H54 (cell line): ENCODE data around the gene MPIG6B.

Source experiments
- DNase-seq: peaks from one replicate; pipeline ENCODE4 v3.0.0; 2011; ENCODE audit warnings: low spot score, mixed read lengths; ENCODE audit not compliant: insufficient read length
- FAIRE-seq: peaks from 3 replicates; lab custom pipeline; 2011; peaks lifted over from hg19 to GRCh38; lab: Jason Lieb, UNC
- POLR2A ChIP-seq: IDR thresholded peaks from 2 replicates; pipeline ENCODE4 v1.6.1; 2011; ENCODE audit warnings: low read depth, mild to moderate bottlenecking, low read length

The MPIG6B gene

GRCh38 chr6:31710523-31711219, 12.5 kb upstream of the MPIG6B start:
- no peak for DNase-seq
- FAIRE-seq = no peak
- TF ChIP-seq POLR2A = no peak

- DNase-seq = no peak
- FAIRE-seq = no peak
Observed at GRCh38 chr6:31711233-31711632, 11.9 kb upstream of the MPIG6B start.

GRCh38 chr6:31712296-31712695, 10.9 kb upstream of the MPIG6B start:
- DNase-seq (no peak), FAIRE-seq (no peak)
- TF ChIP-seq POLR2A = no peak

More at GRCh38 chr6:31711233-31711632, 11.9 kb upstream of the MPIG6B start:
- TF ChIP-seq POLR2A = no peak

- TF ChIP-seq POLR2A = no peak
- FAIRE-seq (no peak), DNase-seq (no peak)
Observed at GRCh38 chr6:31713465-31713864, 9.7 kb upstream of the MPIG6B start.

- no peak for TF ChIP-seq POLR2A
- FAIRE-seq = no peak
- DNase-seq = no peak
Observed at GRCh38 chr6:31713991-31714684, 9.0 kb upstream of the MPIG6B start.

- DNase-seq (no peak), FAIRE-seq (no peak)
- no peak for TF ChIP-seq POLR2A
Observed at GRCh38 chr6:31715022-31715958, 7.9 kb upstream of the MPIG6B start, which contains the start of gene LY6G6D. LY6G6D (plus strand) TSS chr6:31715348; CDS start chr6:31715356, 8 bp downstream.

- no peak for FAIRE-seq
- TF ChIP-seq POLR2A = no peak
- DNase-seq = no peak
Observed at GRCh38 chr6:31717499-31718222, 5.5 kb upstream of the MPIG6B start.

GRCh38 chr6:31718265-31718664, 4.9 kb upstream of the MPIG6B start:
- no peak for DNase-seq
- FAIRE-seq = no peak
- no peak for TF ChIP-seq POLR2A

- no peak for DNase-seq
- no peak for TF ChIP-seq POLR2A
- no peak for FAIRE-seq
Observed at GRCh38 chr6:31719001-31719400, 4.2 kb upstream of the MPIG6B start.

- no peak for DNase-seq
- no peak for TF ChIP-seq POLR2A
- no peak for FAIRE-seq
Observed at GRCh38 chr6:31720196-31720770, 2.9 kb upstream of the MPIG6B start.

- TF ChIP-seq POLR2A = no peak
- FAIRE-seq (no peak), DNase-seq (no peak)
Observed at GRCh38 chr6:31721351-31722020, 1.7 kb upstream of the MPIG6B start, which contains the start of gene LY6G6C. LY6G6C (minus strand) TSS chr6:31721746; CDS start chr6:31721679, 67 bp downstream.

- no peak for TF ChIP-seq POLR2A
- DNase-seq (no peak), FAIRE-seq (no peak)
Observed at GRCh38 chr6:31722173-31722572, 1.0 kb upstream of the MPIG6B start.
